Lung (tissue), 12 donors: ENCODE data around the gene SEMA4D. TPM values are rescaled to one million over a fixed set of nuclear protein-coding genes. Genes with fewer than 3 reads are reported as not detected.

Experiments used
- ATAC-seq: fragments of 200-7000 bp; cut with Tn5 transposase; one replicate; pipeline ENCODE4 v1.9.1; 2020; ENCODE audit warnings: moderate number of reproducible peaks; ENCODE audit not compliant: insufficient read depth, low FRiP score
- DNase-seq, 3 donors: peaks; one replicate each; pipeline ENCODE4 v3.0.0-alpha.2; 2013 to 2017
- H3K27ac ChIP-seq, 2 donors: one replicate each; pipeline ENCODE4 v1.5.1; 2013; ENCODE audit warnings: mild to moderate bottlenecking in 2 of 2, moderate library complexity in 2 of 2, control low read depth in 1 of 2, inconsistent platforms in 1 of 2, low read depth in 1 of 2, low read length in 1 of 2
- H3K27me3 ChIP-seq, 3 donors: one replicate each; pipeline ENCODE4 v1.5.1; 2013; ENCODE audit warnings: low read length in 2 of 3; ENCODE audit not compliant: control insufficient read depth in 3 of 3, insufficient read depth in 3 of 3
- H3K36me3 ChIP-seq, 4 donors: one replicate each; pipeline ENCODE4 v1.5.1; 2013; ENCODE audit warnings: low read length in 4 of 4, mild to moderate bottlenecking in 1 of 4, moderate library complexity in 1 of 4; ENCODE audit not compliant: control insufficient read depth in 4 of 4, insufficient read depth in 4 of 4
- H3K4me1 ChIP-seq, 5 donors: one replicate each; pipeline ENCODE4 v1.5.1; 2013; ENCODE audit warnings: low read length in 5 of 5, mild to moderate bottlenecking in 2 of 5, moderate library complexity in 1 of 5; ENCODE audit not compliant: control insufficient read depth in 5 of 5, insufficient read depth in 5 of 5
- H3K4me3 ChIP-seq: one replicate; pipeline ENCODE4 v1.5.1; 2013; ENCODE audit warnings: mild to moderate bottlenecking, control low read depth, moderate library complexity
- H3K9ac ChIP-seq, 2 donors: one replicate each; pipeline ENCODE4 v1.5.1; 2013; ENCODE audit warnings: low read length in 2 of 2, control low read depth in 1 of 2; ENCODE audit not compliant: insufficient read depth in 1 of 2
- H3K9me3 ChIP-seq, 4 donors: one replicate each; pipeline ENCODE4 v1.5.1; 2013; ENCODE audit warnings: low read length in 3 of 4, mild to moderate bottlenecking in 1 of 4, moderate library complexity in 1 of 4; ENCODE audit not compliant: control insufficient read depth in 4 of 4, insufficient read depth in 3 of 4
- WGBS, 2 donors: extraction: QIAGEN DNeasy Blood & Tissue Kit; methylation state at CpG; one replicate each; pipeline ENCODE4 v1.1.7; 2013; 5-methylcytosine and 5-hydroxymethylcytosine counted together
- polyA plus RNA-seq, 2 donors: library from polyadenylated mRNA; stranded (reverse); fragments of 200-250 nt; gene quantifications; one replicate each; pipeline ENCODE4 v1.2.1, GENCODE V29; 2013
- total RNA-seq, 2 donors: library from RNA; depleted of rRNA in 1 of 2; stranded (reverse); fragments of >200 nt in 1 of 2; gene quantifications; one replicate each; pipeline ENCODE4 v1.2.1, GENCODE V29; 2014 to 2021
- TF ChIP-seq, protein P1 (sequence below): IDR thresholded peaks from 2 replicates; pipeline ENCODE4 v1.5.1; 2012; ENCODE audit warnings: mild to moderate bottlenecking; ENCODE audit errors: control extremely low read depth, extremely low read depth
- donor health status: control.
- donor health status: control.
- donor health status: Bipolar disorder and iron deficiency.
- donor health status: healthy.
- donor health status: DM: yes; HTN: yes; CAD: no.

SEMA4D gene
- total and polyA plus RNA-seq, 4 donors: 6.7 to 61.5 (median 29.0) TPM

- H3K4me1 ChIP-seq: peaks cover 0 to 8% (median 0%) of the 10 kb centered on the region in 5 donors
- H3K27me3 ChIP-seq: no peaks in the 10 kb centered on the region
- H3K4me3 ChIP-seq: no peak overlapping the region
- H3K9ac ChIP-seq: no peak overlapping the region
- DNase-seq (no peak), ATAC-seq (no peak)
- no peak overlapping the region for H3K27ac ChIP-seq
- no peaks in the 10 kb centered on the region for H3K36me3 ChIP-seq
- WGBS, 2 donors: 84 to 93% methylated on average over 14 of the region's 14 CpGs
- peaks cover 0 to 6% (median 2%) of the 10 kb centered on the region in 4 donors for H3K9me3 ChIP-seq
- TF ChIP-seq, protein P1, sequence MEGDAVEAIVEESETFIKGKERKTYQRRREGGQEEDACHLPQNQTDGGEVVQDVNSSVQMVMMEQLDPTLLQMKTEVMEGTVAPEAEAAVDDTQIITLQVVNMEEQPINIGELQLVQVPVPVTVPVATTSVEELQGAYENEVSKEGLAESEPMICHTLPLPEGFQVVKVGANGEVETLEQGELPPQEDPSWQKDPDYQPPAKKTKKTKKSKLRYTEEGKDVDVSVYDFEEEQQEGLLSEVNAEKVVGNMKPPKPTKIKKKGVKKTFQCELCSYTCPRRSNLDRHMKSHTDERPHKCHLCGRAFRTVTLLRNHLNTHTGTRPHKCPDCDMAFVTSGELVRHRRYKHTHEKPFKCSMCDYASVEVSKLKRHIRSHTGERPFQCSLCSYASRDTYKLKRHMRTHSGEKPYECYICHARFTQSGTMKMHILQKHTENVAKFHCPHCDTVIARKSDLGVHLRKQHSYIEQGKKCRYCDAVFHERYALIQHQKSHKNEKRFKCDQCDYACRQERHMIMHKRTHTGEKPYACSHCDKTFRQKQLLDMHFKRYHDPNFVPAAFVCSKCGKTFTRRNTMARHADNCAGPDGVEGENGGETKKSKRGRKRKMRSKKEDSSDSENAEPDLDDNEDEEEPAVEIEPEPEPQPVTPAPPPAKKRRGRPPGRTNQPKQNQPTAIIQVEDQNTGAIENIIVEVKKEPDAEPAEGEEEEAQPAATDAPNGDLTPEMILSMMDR: no peak
Observed at GRCh38 chr9:89543621-89544278, 45.8 kb upstream of the SEMA4D start.

- peaks cover 0 to 8% (median 0%) of the 10 kb centered on the region in 5 donors for H3K4me1 ChIP-seq
- H3K9ac ChIP-seq: no peak overlapping the region
- ATAC-seq (no peak), DNase-seq (no peak)
- 80 to 89% methylated on average over 9 of the region's 9 CpGs for WGBS, 2 donors
- no peak overlapping the region for H3K4me3 ChIP-seq
- TF ChIP-seq, protein P1: no peak
- no peak overlapping the region for H3K27ac ChIP-seq
- no peaks in the 10 kb centered on the region for H3K36me3 ChIP-seq
- peaks cover 0 to 6% (median 2%) of the 10 kb centered on the region in 4 donors for H3K9me3 ChIP-seq
- no peaks in the 10 kb centered on the region for H3K27me3 ChIP-seq
Observed at GRCh38 chr9:89543111-89543510, 45.2 kb upstream of the SEMA4D start.

- Histone ChIP-seq H3K9me3 (peaks cover 0 to 6% (median 2%) of the 10 kb centered on the region in 4 donors), H3K4me3 (no peak overlapping the region), H3K27ac (no peak overlapping the region), H3K4me1 (peaks cover 0 to 8% (median 0%) of the 10 kb centered on the region in 5 donors), H3K9ac (no peak overlapping the region), H3K36me3 (no peaks in the 10 kb centered on the region), H3K27me3 (no peaks in the 10 kb centered on the region)
- no peak for ATAC-seq
- 83 to 84% methylated on average over 11 of the region's 11 CpGs for WGBS, 2 donors
- TF ChIP-seq, protein P1: no peak
- DNase-seq: no peak
Observed at GRCh38 chr9:89542401-89543021, 44.6 kb upstream of the SEMA4D start.
